GM10248 (cell line): ENCODE data around the gene STX17.
"Not testable (repeated sequence)": the region's sequence is repeated elsewhere in the genome, so short reads cannot be mapped to it uniquely, and the experiment has no call there.

Source experiments
- CTCF ChIA-PET: fragments of 300-600 bp; sonication (Branson Sonifier 250); formaldehyde crosslinking; extraction: SDS; loops from one replicate; lab custom pipeline; 2021; ENCODE audit warnings: antibody characterized with exemption; lab: Yijun Ruan, JAX
- POLR2A ChIA-PET: fragments of 350-650 bp; sonication (Branson Sonifier 250); formaldehyde crosslinking; extraction: SDS; loops from one replicate; lab custom pipeline; 2020; ENCODE audit warnings: antibody characterized with exemption; lab: Yijun Ruan, JAX
- DNase-seq: peaks from one replicate; pipeline ENCODE4 v3.0.0; 2012; ENCODE audit errors: extremely low spot score
- TF ChIP-seq, protein P1 (sequence below): IDR thresholded peaks from 2 replicates; pipeline ENCODE4 v1.5.1; 2012; ENCODE audit warnings: mild to moderate bottlenecking, low read depth; ENCODE audit errors: extremely low read depth, missing control alignments, control extremely low read depth

Gene STX17

DNA sequence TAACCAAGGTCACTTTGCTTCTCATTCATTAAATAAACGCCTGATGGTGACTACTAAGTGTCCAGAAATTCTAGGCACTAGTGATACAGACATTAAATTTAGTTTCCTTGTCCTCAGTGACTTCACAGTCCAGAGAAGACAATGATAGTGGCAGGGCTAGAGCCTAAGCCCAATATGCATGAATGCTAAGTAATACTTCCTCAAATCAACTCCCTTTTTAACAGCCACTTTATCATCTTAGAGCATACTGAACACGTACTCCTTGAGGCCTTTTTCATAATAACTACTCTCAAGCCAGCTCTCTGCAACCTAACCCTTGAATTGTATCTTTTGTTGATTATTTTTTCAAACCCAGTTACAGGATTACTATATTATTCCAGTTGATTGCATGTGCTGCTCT lies 74.1 kb downstream of the STX17 start:
- CTCF ChIA-PET, result interaction anchor here (0.8 to 1.3 kb wide), 4 partner anchors 17 to 156 kb away, joined by 3 to 5 read pairs (median 4); no protein-coding TSS in a partner anchor
- no peak for DNase-seq
- TF ChIP-seq, protein P1, sequence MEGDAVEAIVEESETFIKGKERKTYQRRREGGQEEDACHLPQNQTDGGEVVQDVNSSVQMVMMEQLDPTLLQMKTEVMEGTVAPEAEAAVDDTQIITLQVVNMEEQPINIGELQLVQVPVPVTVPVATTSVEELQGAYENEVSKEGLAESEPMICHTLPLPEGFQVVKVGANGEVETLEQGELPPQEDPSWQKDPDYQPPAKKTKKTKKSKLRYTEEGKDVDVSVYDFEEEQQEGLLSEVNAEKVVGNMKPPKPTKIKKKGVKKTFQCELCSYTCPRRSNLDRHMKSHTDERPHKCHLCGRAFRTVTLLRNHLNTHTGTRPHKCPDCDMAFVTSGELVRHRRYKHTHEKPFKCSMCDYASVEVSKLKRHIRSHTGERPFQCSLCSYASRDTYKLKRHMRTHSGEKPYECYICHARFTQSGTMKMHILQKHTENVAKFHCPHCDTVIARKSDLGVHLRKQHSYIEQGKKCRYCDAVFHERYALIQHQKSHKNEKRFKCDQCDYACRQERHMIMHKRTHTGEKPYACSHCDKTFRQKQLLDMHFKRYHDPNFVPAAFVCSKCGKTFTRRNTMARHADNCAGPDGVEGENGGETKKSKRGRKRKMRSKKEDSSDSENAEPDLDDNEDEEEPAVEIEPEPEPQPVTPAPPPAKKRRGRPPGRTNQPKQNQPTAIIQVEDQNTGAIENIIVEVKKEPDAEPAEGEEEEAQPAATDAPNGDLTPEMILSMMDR, result no peak
- POLR2A ChIA-PET, result no interaction called here

DNA sequence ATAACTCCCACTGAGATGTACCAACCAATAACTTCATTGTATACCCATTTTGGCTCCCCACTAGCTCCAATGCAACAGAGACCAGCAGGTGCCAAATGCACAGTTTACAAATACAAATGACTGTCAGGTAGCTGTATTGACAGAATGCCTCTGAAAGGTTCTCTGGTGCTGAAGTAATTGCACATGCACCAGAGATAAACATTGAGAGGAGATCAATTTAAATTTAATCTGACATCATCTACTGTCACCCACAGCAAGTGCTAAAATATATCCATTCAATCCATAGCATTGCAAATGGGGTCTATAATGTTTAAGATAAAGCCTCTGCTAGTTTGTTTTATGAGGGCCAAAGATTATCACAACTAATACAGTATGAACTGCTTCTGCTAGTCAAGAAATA lies 80.2 kb downstream of the STX17 start:
- ChIA-PET POLR2A (no interaction called here), CTCF (interaction anchor here (0.9 to 1.7 kb wide), 6 partner anchors 9 to 802 kb away, joined by 3 to 7 read pairs (median 3); no protein-coding TSS in a partner anchor)
- DNase-seq, result no peak
- TF ChIP-seq, protein P1, result no peak

DNA sequence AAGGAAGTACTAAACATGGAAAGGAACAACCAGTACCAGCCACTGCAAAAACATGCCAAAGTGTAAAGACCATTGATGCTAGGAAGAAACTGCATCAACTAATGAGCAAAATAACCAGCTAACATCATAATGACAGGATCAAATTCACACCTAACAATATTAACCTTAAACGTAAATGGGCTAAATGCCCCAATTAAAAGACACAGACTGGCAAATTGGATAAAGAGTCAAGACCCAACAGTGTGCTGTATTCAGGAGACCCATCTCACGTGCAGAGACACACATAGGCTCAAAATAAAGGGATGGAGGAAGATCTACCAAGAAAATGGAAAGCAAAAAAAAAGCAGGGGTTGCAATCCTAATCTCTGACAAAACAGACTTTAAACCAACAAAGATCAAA lies 84.1 kb downstream of the STX17 start:
- CTCF ChIA-PET, DNase-seq, POLR2A ChIA-PET: not testable (repeated sequence)

DNA sequence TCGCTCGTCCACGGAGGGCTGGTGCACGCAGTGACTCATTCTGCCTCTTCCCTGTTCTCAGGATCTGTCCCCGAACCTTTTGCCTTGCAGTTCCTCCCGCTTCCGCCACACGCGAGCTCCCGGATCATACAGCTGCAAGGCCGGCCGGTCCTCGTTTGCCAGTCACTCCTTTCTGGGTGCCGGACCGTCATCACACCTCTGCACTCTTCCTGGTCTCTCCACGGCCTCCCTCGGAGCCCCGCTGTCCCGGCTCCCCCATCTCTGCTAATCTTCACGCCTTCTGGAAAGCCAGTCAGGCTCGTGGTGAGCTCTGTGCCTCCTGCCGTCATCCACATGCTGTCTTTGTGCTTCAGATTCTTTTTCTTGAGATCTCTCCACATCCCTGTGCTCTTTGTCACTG lies 91.8 kb downstream of the STX17 start:
- no peak for DNase-seq
- POLR2A ChIA-PET, result no interaction called here
- TF ChIP-seq, protein P1, result no peak
- CTCF ChIA-PET, result interaction anchor here (1.7 kb wide), 1 partner anchor 218 kb away, joined by 3 read pairs; no protein-coding TSS in a partner anchor

DNA sequence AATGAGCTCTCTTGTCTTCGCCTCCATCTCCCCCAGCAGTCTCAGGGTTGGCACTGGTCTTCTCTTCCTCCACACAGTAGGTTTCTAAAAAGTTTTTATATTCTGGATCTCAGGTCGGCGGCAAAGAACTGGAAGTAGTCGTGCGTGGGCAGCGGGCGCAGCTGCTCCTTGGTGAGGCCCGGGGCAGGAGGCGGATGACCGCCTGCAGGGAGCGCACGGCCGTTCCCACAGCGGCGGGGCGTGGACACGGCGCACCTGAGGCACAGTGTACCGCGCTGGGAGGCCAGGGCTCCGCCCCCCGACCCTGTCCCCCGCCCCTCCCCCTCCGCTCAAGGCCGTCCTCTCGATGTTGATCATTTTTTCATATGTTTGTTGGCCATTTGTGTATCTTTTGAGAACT lies 92.4 kb downstream of the STX17 start:
- ChIA-PET CTCF (interaction anchor here (1.7 kb wide), 1 partner anchor 217 kb away, joined by 3 read pairs; no protein-coding TSS in a partner anchor), POLR2A (no interaction called here)
- TF ChIP-seq, protein P1, result no peak
- no peak for DNase-seq

DNA sequence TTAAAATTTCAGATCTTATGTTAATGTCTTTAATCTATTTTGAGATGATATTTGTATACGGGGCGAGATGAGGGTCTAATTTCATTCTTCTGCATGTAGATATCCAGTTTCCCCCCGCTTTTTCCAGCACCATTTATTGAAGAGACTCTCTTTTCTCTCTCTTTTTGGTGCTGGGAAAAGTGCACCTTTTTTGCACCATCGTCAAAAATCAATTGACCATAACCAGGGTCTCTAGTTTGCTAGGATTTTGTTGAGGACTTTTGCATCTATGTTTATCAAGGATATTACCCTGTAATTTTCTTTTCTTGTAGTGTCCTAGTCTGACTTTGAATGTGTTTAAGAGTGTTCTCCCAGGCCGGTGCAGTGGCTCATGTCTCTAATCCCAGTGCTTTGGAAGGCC lies 93.3 kb downstream of the STX17 start:
- CTCF ChIA-PET, result no interaction called here
- POLR2A ChIA-PET, result no interaction called here
- no peak for DNase-seq
- TF ChIP-seq, protein P1, result no peak

DNA sequence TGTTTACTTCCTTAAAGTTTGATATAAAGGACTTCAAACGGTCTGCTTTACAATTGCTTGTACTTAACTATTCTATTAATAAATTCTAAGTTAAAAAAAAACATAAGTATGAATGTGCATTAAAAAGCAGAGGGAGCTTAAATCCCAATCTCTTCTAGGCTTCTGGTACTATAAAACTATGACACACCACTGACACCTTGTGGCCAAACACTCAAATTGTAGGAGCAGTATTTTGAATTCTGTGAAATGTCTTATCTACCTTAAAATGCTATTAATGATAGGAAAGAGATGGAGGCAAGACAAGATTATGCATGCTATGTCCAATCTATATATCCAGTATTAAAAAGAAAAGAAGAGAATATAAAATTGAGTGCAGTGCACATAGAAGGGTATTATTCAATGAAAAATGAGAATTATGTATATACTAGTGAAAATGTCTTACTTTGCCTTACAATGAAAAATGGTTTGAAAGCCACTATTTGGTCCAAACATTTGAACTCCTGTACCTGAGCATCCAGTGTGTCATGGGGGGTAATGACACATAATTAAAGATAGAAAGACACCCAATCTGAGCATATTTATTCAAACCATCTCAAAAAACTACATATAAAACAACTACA lies 104.7 kb downstream of the STX17 start:
- ChIA-PET POLR2A (no interaction called here), CTCF (interaction anchor here (0.7 to 3.2 kb wide), 8 partner anchors 12 to 847 kb away, joined by 3 to 10 read pairs (median 4); no protein-coding TSS in a partner anchor)
- DNase-seq, result peak; percentile 49
- TF ChIP-seq, protein P1, result peak; percentile 47
